Smooth muscle cell (in vitro differentiated cells): ENCODE results near the gene TMEM247. TPM values are rescaled to one million over a fixed set of nuclear protein-coding genes. Genes with fewer than 3 reads are reported as not detected.

Source experiments
- DNase-seq: peaks from one replicate; lab custom pipeline; 2025; ENCODE audit not compliant: unreplicated experiment; lab: John Stamatoyannopoulos, UW
- H2AFZ ChIP-seq: fragments of 200-600 bp; sonication (generic); 2 replicates; pipeline ENCODE4 v1.6.0; 2016; ENCODE audit warnings: antibody characterized with exemption, low read depth, mild to moderate bottlenecking
- H3F3A ChIP-seq: fragments of 200-600 bp; sonication (generic); 2 replicates; pipeline ENCODE4 v1.6.0; 2017; ENCODE audit warnings: antibody characterized with exemption, low read depth
- H3K27ac ChIP-seq: fragments of 200-600 bp; sonication (generic); 2 replicates; pipeline ENCODE4 v1.5.1; 2016; ENCODE audit warnings: low read depth, mild to moderate bottlenecking
- H3K27me3 ChIP-seq: fragments of 200-600 bp; sonication (generic); 2 replicates; pipeline ENCODE4 v1.6.1; 2016; ENCODE audit warnings: low read depth, mild to moderate bottlenecking
- H3K36me3 ChIP-seq: fragments of 200-600 bp; sonication (generic); 2 replicates; pipeline ENCODE4 v1.5.1; 2016; ENCODE audit warnings: low read depth
- H3K4me1 ChIP-seq: fragments of 200-600 bp; sonication (generic); 2 replicates; pipeline ENCODE4 v1.5.1; 2016; ENCODE audit warnings: low read depth
- H3K4me2 ChIP-seq: fragments of 200-600 bp; sonication (generic); 2 replicates; pipeline ENCODE4 v1.6.0; 2016; ENCODE audit warnings: mild to moderate bottlenecking
- H3K4me3 ChIP-seq: fragments of 200-600 bp; sonication (generic); 2 replicates; pipeline ENCODE4 v1.5.1; 2016; ENCODE audit warnings: mild to moderate bottlenecking
- H3K79me2 ChIP-seq: fragments of 200-600 bp; sonication (generic); 2 replicates; pipeline ENCODE4 v1.6.0; 2016; ENCODE audit warnings: low read depth, mild to moderate bottlenecking
- H3K9ac ChIP-seq: fragments of 200-600 bp; sonication (generic); 2 replicates; pipeline ENCODE4 v1.6.0; 2016; ENCODE audit warnings: low read depth
- H3K9me3 ChIP-seq: fragments of 200-600 bp; sonication (generic); replicated peaks from 2 replicates; pipeline ENCODE4 v1.5.1; 2016; ENCODE audit warnings: low read depth
- H4K20me1 ChIP-seq: fragments of 200-600 bp; sonication (generic); 2 replicates; pipeline ENCODE4 v1.6.0; 2016; ENCODE audit warnings: low read depth
- WGBS: methylation state at CpG from one replicate; pipeline ENCODE4 v1.1.7; 2016; ENCODE audit warnings: low lambda C conversion rate; 5-methylcytosine and 5-hydroxymethylcytosine counted together
- polyA plus RNA-seq: library from polyadenylated mRNA; unstranded; fragments of >200 nt; fragmentation: Nextera tagmentation; extraction: Ambion mirVana; gene quantifications from 2 replicates; pipeline ENCODE4 v1.2.1, GENCODE V29; 2016
- total RNA-seq: library from RNA; depleted of rRNA; stranded (reverse); fragments of >200 nt; gene quantifications from 2 replicates; pipeline ENCODE4 v1.2.3, GENCODE V29; 2014
- TF ChIP-seq, protein P1 (sequence below): fragments of 200-600 bp; sonication (generic); IDR thresholded peaks from 2 replicates; pipeline ENCODE4 v1.5.1; 2017; ENCODE audit warnings: borderline replicate concordance, mild to moderate bottlenecking, antibody characterized with exemption; ENCODE audit not compliant: insufficient read depth, poor library complexity, severe bottlenecking

The TMEM247 gene
- total and polyA plus RNA-seq, 2 experiments from 2014 or later, result not detected

DNA sequence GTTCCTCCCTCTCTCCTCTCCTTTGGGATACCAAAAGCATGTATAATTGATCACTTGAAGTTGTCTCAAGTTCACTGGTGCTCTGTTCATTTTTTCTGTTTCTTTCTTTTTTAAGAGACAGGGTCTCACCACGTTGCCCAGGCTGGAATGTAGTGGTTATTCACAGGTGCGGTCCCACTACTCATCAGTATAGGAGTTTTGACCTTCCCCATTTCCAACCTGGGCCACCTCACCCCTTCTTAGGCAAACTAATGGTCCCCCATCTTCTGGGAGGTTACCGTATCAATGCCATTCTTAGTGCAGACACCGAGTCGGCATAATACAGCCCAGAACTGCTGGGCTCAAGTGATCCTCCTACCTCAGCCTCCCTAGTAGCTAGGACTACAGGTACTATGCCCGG lies 31.3 kb upstream of the TMEM247 start:
- H3K79me2 ChIP-seq, result no peaks in the 10 kb centered on the region
- TF ChIP-seq, protein P1, sequence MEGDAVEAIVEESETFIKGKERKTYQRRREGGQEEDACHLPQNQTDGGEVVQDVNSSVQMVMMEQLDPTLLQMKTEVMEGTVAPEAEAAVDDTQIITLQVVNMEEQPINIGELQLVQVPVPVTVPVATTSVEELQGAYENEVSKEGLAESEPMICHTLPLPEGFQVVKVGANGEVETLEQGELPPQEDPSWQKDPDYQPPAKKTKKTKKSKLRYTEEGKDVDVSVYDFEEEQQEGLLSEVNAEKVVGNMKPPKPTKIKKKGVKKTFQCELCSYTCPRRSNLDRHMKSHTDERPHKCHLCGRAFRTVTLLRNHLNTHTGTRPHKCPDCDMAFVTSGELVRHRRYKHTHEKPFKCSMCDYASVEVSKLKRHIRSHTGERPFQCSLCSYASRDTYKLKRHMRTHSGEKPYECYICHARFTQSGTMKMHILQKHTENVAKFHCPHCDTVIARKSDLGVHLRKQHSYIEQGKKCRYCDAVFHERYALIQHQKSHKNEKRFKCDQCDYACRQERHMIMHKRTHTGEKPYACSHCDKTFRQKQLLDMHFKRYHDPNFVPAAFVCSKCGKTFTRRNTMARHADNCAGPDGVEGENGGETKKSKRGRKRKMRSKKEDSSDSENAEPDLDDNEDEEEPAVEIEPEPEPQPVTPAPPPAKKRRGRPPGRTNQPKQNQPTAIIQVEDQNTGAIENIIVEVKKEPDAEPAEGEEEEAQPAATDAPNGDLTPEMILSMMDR, result no peak
- no peaks in the 10 kb centered on the region for H4K20me1 ChIP-seq
- no peaks in the 10 kb centered on the region for H3F3A ChIP-seq
- H3K27ac ChIP-seq, result no peak overlapping the region
- no peak overlapping the region for H3K4me2 ChIP-seq
- H3K27me3 ChIP-seq, result no peaks in the 10 kb centered on the region
- no peak overlapping the region for H3K9ac ChIP-seq
- H3K4me1 ChIP-seq, result no peaks in the 10 kb centered on the region
- 95% methylated on average over 6 of the region's 6 CpGs for WGBS
- no peaks in the 10 kb centered on the region for H3K36me3 ChIP-seq
- H2AFZ ChIP-seq, result no peak overlapping the region
- no peaks in the 10 kb centered on the region for H3K9me3 ChIP-seq
- no peak overlapping the region for H3K4me3 ChIP-seq
- DNase-seq, result no peak

DNA sequence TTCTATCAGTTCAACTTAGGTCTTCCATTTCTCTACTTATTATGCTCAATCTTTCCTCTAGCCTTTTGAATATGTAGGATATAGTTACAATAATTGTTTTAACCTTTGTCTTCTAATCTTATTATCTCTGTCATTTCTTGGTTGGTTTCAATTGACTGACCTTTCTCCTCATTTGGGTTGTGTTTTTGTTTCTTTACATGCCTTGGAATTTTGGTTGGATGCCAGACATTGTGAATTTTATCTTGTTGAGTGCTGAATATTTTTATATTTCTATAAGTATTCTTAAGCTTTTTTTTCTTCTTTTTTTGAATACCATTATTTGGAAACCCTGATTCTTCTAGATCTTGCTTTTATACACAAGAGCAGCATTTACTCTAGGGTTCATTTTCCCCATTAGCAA lies 30.7 kb upstream of the TMEM247 start:
- H3K9ac ChIP-seq, result no peak overlapping the region
- no peak for DNase-seq
- no peak overlapping the region for H3K27ac ChIP-seq
- H3K9me3 ChIP-seq, result no peaks in the 10 kb centered on the region
- H3K79me2 ChIP-seq, result no peaks in the 10 kb centered on the region
- no peaks in the 10 kb centered on the region for H3K27me3 ChIP-seq
- H3K4me2 ChIP-seq, result no peak overlapping the region
- H3K4me1 ChIP-seq, result no peaks in the 10 kb centered on the region
- H3K4me3 ChIP-seq, result no peak overlapping the region
- H3K36me3 ChIP-seq, result no peaks in the 10 kb centered on the region
- no peaks in the 10 kb centered on the region for H4K20me1 ChIP-seq
- no peaks in the 10 kb centered on the region for H3F3A ChIP-seq
- H2AFZ ChIP-seq, result no peak overlapping the region
- TF ChIP-seq, protein P1, result no peak

DNA sequence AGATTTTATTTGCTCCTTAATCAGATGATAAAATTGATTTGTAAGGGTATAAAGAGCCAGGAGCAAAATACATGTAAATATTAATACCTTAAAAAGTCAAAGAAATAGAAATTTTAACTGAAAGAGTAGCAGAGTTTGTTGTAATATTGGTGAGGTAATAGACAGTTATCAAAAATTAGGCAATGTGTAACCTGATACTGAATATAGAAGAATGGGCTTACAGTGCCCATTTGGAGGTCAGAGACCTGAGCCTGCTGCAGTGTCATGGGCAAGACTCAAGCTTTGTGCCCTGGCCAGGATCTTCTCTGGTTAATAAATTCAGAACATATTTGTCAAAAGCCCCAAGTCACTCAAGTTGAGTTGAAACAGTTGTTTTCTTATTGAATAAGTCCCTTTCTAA lies 29.7 kb upstream of the TMEM247 start:
- H3K79me2 ChIP-seq, result no peaks in the 10 kb centered on the region
- H3K4me3 ChIP-seq, result no peak overlapping the region
- no peaks in the 10 kb centered on the region for H3K9me3 ChIP-seq
- H3K4me1 ChIP-seq, result no peaks in the 10 kb centered on the region
- H3K27me3 ChIP-seq, result no peaks in the 10 kb centered on the region
- no peaks in the 10 kb centered on the region for H4K20me1 ChIP-seq
- H3F3A ChIP-seq, result no peaks in the 10 kb centered on the region
- H2AFZ ChIP-seq, result no peak overlapping the region
- H3K4me2 ChIP-seq, result no peak overlapping the region
- no peaks in the 10 kb centered on the region for H3K36me3 ChIP-seq
- H3K27ac ChIP-seq, result no peak overlapping the region
- TF ChIP-seq, protein P1, result no peak
- no peak for DNase-seq
- H3K9ac ChIP-seq, result no peak overlapping the region

DNA sequence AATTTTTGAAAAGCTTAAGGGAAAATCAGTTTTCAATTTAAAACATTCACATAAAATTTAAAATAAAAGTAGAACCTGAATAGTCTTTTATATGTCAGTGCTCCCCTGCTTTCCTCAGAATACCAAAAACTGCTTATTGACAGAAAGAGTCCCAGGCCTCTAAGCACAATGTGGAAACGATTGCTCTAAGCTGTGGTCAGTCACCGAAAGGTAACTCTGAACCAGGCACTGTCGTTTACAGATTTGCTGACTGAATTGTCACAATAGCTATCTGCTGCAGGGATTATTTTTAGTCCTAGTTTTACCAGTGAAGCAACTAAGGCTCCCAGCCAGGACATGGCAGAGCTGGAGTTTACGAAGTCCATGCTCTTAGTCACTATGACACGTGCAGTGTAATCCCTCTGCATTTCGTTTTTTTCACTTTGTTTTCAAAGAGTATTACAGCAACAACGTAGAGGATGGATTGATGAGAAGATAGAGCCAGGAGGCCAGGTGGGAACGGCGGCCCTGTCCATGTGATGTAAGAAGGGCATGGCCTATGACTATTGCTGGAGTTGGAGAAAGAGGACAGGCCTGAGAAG lies 28.1 kb upstream of the TMEM247 start:
- 47% methylated on average over 9 of the region's 9 CpGs for WGBS
- TF ChIP-seq, protein P1, result no peak
- H3F3A ChIP-seq, result no peaks in the 10 kb centered on the region
- no peak overlapping the region for H3K4me3 ChIP-seq
- no peak overlapping the region for H2AFZ ChIP-seq
- H3K27me3 ChIP-seq, result no peaks in the 10 kb centered on the region
- H3K27ac ChIP-seq, result no peak overlapping the region
- H3K4me1 ChIP-seq, result no peaks in the 10 kb centered on the region
- H3K9me3 ChIP-seq, result no peaks in the 10 kb centered on the region
- no peak overlapping the region for H3K9ac ChIP-seq
- no peak overlapping the region for H3K4me2 ChIP-seq
- no peak for DNase-seq
- no peaks in the 10 kb centered on the region for H3K79me2 ChIP-seq
- H4K20me1 ChIP-seq, result no peaks in the 10 kb centered on the region
- H3K36me3 ChIP-seq, result no peaks in the 10 kb centered on the region
